Colonic mucosa (tissue), 4 donors: ENCODE results near the gene OXCT1. TPM values are rescaled to one million over a fixed set of nuclear protein-coding genes. Genes with fewer than 3 reads are reported as not detected.

Experiments used
- DNase-seq: peaks from one replicate; pipeline ENCODE4 v3.0.0-alpha.2; 2020
- H3K27ac ChIP-seq: fragments of 200-600 bp; one replicate; pipeline ENCODE4 v1.8.0; 2021
- H3K27me3 ChIP-seq: fragments of 200-600 bp; one replicate; pipeline ENCODE4 v1.8.0; 2021
- H3K36me3 ChIP-seq: fragments of 200-600 bp; one replicate; pipeline ENCODE4 v1.8.0; 2021
- H3K4me1 ChIP-seq: fragments of 200-600 bp; one replicate; pipeline ENCODE4 v1.8.0; 2021; ENCODE audit warnings: mild to moderate bottlenecking
- H3K4me3 ChIP-seq: fragments of 200-600 bp; one replicate; pipeline ENCODE4 v1.8.0; 2021
- H3K9ac ChIP-seq, 2 donors: one replicate each; pipeline ENCODE4 v1.7.0; 2013; ENCODE audit warnings: control low read depth in 2 of 2, low read depth in 2 of 2, low read length in 2 of 2
- H3K9me3 ChIP-seq: fragments of 200-600 bp; one replicate; pipeline ENCODE4 v1.8.0; 2021
- CTCF ChIP-seq: fragments of 200-600 bp; IDR thresholded peaks from one replicate; pipeline ENCODE4 v1.8.0; 2022; ENCODE audit warnings: antibody characterized with exemption, mild to moderate bottlenecking
- intact Hi-C: fragments of 100-400 bp; cut with DNase I; formaldehyde crosslinking; loops from one replicate; pipeline ENCODE4 v1.14.1; 2022
- total RNA-seq, 2 donors: library from RNA; stranded (reverse); fragmentation: NEBNext Ultra II Directional in 1 of 2; extraction: Animal tissue kit (Norgen Biotek cat#: 25700) in 1 of 2; gene quantifications; one replicate each; pipeline ENCODE4 v1.2.1, GENCODE V29; 2021
- donor health status: healthy.
- donor health status: DM: no; HTN: no; CAD: no.
- donor health status: DM: no; HTN: no; CAD: no.

Gene OXCT1
- total RNA-seq, 2 donors from 2014 or later: 23.8 to 31.3 TPM

GRCh38 chr5:41682641-41683040 lies 187.6 kb downstream of the OXCT1 start:
- intact Hi-C loops: no loop called here
- no peak overlapping the region for H3K27ac ChIP-seq
- H3K4me1 ChIP-seq: no peaks in the 10 kb centered on the region
- TF ChIP-seq CTCF: no peak
- DNase-seq: no peak
- no peak overlapping the region for H3K9ac ChIP-seq
- no peaks in the 10 kb centered on the region for H3K36me3 ChIP-seq
- no peaks in the 10 kb centered on the region for H3K9me3 ChIP-seq
- no peak overlapping the region for H3K4me3 ChIP-seq
- no peaks in the 10 kb centered on the region for H3K27me3 ChIP-seq

- no peaks in the 10 kb centered on the region for H3K4me1 ChIP-seq
- TF ChIP-seq CTCF: no peak
- no peaks in the 10 kb centered on the region for H3K9me3 ChIP-seq
- no peaks in the 10 kb centered on the region for H3K36me3 ChIP-seq
- no peaks in the 10 kb centered on the region for H3K27me3 ChIP-seq
- H3K4me3 ChIP-seq: no peak overlapping the region
- DNase-seq: no peak
- H3K27ac ChIP-seq: no peak overlapping the region
- H3K9ac ChIP-seq: no peak overlapping the region
- intact Hi-C loops: no loop called here
These were observed 188.4 kb downstream of the OXCT1 start for GRCh38 chr5:41681840-41682239.

Other genes starting within 250 kb of the OXCT1 start
- 10 to 100 TPM; 23.1 to 29.7 TPM for gene RIMOC1, start 33.9 kb upstream of the OXCT1 start, total RNA-seq
- gene FBXO4, start 54.9 kb upstream of the OXCT1 start, total RNA-seq: 1 to 10 TPM; 7.6 to 8.6 TPM